CD8-positive, alpha-beta memory T cell (primary cell): ENCODE measurements around the gene PTBP2. TPM values are rescaled to one million over a fixed set of nuclear protein-coding genes. Genes with fewer than 3 reads are reported as not detected.

Experiments used
- CTCF ChIA-PET: fragments of 350-600 bp; sonication (Branson Sonifier 250); formaldehyde crosslinking; loops from one replicate; lab custom pipeline; 2021; ENCODE audit warnings: antibody characterized with exemption; lab: Charles Lee
- POLR2A ChIA-PET: fragments of 350-600 bp; sonication (Branson Sonifier 250); formaldehyde crosslinking; loops from one replicate; lab custom pipeline; 2021; ENCODE audit warnings: antibody characterized with exemption; lab: Charles Lee
- DNase-seq, 5 donors: peaks; one replicate each; pipeline versions ENCODE4 v3.0.0 to v3.0.0-alpha.2; 2020 to 2022; ENCODE audit warnings: mixed read lengths in 1 of 5
- H3K27ac ChIP-seq: one replicate; pipeline ENCODE4 v1.7.0; 2013; ENCODE audit warnings: low read depth, mild to moderate bottlenecking, low read length, moderate library complexity
- H3K27me3 ChIP-seq: 2 replicates; pipeline ENCODE4 v1.7.0; 2013; ENCODE audit warnings: low read length, mild to moderate bottlenecking; ENCODE audit not compliant: insufficient read depth, poor library complexity, severe bottlenecking
- H3K36me3 ChIP-seq: 2 replicates; pipeline ENCODE4 v1.7.0; 2013; ENCODE audit warnings: mild to moderate bottlenecking, low read length, moderate library complexity; ENCODE audit not compliant: insufficient read depth
- H3K4me1 ChIP-seq: 2 replicates; pipeline ENCODE4 v1.7.0; 2013; ENCODE audit warnings: mild to moderate bottlenecking, low read length, moderate library complexity; ENCODE audit not compliant: insufficient read depth
- H3K4me3 ChIP-seq: 2 replicates; pipeline ENCODE4 v1.7.0; 2013; ENCODE audit warnings: mild to moderate bottlenecking, low read length
- H3K9me3 ChIP-seq: 2 replicates; pipeline ENCODE4 v1.7.0; 2013; ENCODE audit warnings: mild to moderate bottlenecking, low read length
- H3K27ac Mint-ChIP-seq, 8 donors: one replicate each; pipeline ENCODE4 v1.8.0; 2020 to 2021; ENCODE audit warnings: mixed read lengths in 8 of 8, mild to moderate bottlenecking in 6 of 8, inconsistent platforms in 3 of 8, moderate library complexity in 3 of 8
- H3K27me3 Mint-ChIP-seq, 2 donors: one replicate each; pipeline ENCODE4 v1.8.0; 2020 to 2021; ENCODE audit warnings: mixed read lengths in 2 of 2, mild to moderate bottlenecking in 1 of 2, moderate library complexity in 1 of 2
- H3K36me3 Mint-ChIP-seq, 3 donors: one replicate each; pipeline ENCODE4 v1.8.0; 2020 to 2021; ENCODE audit warnings: mixed read lengths in 3 of 3, inconsistent platforms in 1 of 3, mild to moderate bottlenecking in 1 of 3
- H3K4me1 Mint-ChIP-seq, 3 donors: one replicate each; pipeline ENCODE4 v1.8.0; 2020 to 2021; ENCODE audit warnings: mixed read lengths in 3 of 3, inconsistent platforms in 1 of 3, mild to moderate bottlenecking in 1 of 3
- H3K4me3 Mint-ChIP-seq, 7 donors: one replicate each; pipeline ENCODE4 v1.8.0; 2020 to 2021; ENCODE audit warnings: mixed read lengths in 7 of 7, mild to moderate bottlenecking in 6 of 7, moderate library complexity in 4 of 7, inconsistent platforms in 2 of 7
- H3K9me3 Mint-ChIP-seq, 5 donors: one replicate each; pipeline ENCODE4 v1.8.0; 2020 to 2022; ENCODE audit warnings: mixed read lengths in 5 of 5, mild to moderate bottlenecking in 3 of 5, moderate library complexity in 2 of 5, inconsistent platforms in 1 of 5
- polyA plus RNA-seq: library from polyadenylated mRNA; unstranded; fragments of 300-500 nt; fragmentation: Illumina TruSeq; gene quantifications from one replicate; pipeline ENCODE4 v1.2.3, GENCODE V29; 2021
- total RNA-seq, 2 experiments: library from RNA; stranded (reverse); gene quantifications; one replicate each; pipeline ENCODE4 v1.2.3, GENCODE V29; 2021

The PTBP2 gene
- total and polyA plus RNA-seq, 3 experiments from 2014 or later = 4.0 to 12.0 (median 9.4) TPM

GRCh38 chr1:96825950-96826576 lies 104.5 kb downstream of the PTBP2 start:
- Mint-ChIP-seq H3K4me1 (no peaks in the 10 kb centered on the region), H3K4me3 (no peak overlapping the region), H3K27me3 (no peaks in the 10 kb centered on the region), H3K27ac (peak overlapping the region in 1 of 8 donors; percentile 18), H3K9me3 (no peaks in the 10 kb centered on the region), H3K36me3 (peaks cover 0 to 10% (median 0%) of the 10 kb centered on the region in 3 donors)
- H3K4me1 ChIP-seq = no peaks in the 10 kb centered on the region
- no peaks in the 10 kb centered on the region for H3K36me3 ChIP-seq
- no peak for DNase-seq
- H3K27me3 ChIP-seq = no peaks in the 10 kb centered on the region
- ChIA-PET CTCF (no interaction called here), POLR2A (no interaction called here)
- no peaks in the 10 kb centered on the region for H3K9me3 ChIP-seq
- H3K27ac ChIP-seq = no peak overlapping the region
- no peak overlapping the region for H3K4me3 ChIP-seq

GRCh38 chr1:96833376-96833775 lies 111.8 kb downstream of the PTBP2 start:
- Mint-ChIP-seq H3K4me3 (no peak overlapping the region), H3K27ac (peak overlapping the region in 2 of 8 donors; percentile 7 to 31), H3K36me3 (no peaks in the 10 kb centered on the region), H3K27me3 (no peaks in the 10 kb centered on the region), H3K4me1 (no peaks in the 10 kb centered on the region), H3K9me3 (no peaks in the 10 kb centered on the region)
- Histone ChIP-seq H3K27me3 (no peaks in the 10 kb centered on the region), H3K36me3 (no peaks in the 10 kb centered on the region), H3K4me1 (no peaks in the 10 kb centered on the region), H3K9me3 (no peaks in the 10 kb centered on the region), H3K27ac (no peak overlapping the region), H3K4me3 (no peak overlapping the region)
- DNase-seq = no peak
- ChIA-PET CTCF (no interaction called here), POLR2A (no interaction called here)

GRCh38 chr1:96834986-96835385 lies 113.4 kb downstream of the PTBP2 start:
- ChIA-PET CTCF (no interaction called here), POLR2A (no interaction called here)
- Histone ChIP-seq H3K4me3 (no peak overlapping the region), H3K9me3 (no peaks in the 10 kb centered on the region), H3K27me3 (no peaks in the 10 kb centered on the region), H3K4me1 (no peaks in the 10 kb centered on the region), H3K27ac (no peak overlapping the region), H3K36me3 (no peaks in the 10 kb centered on the region)
- no peak overlapping the region for H3K4me3 Mint-ChIP-seq
- H3K27me3 Mint-ChIP-seq = no peaks in the 10 kb centered on the region
- H3K36me3 Mint-ChIP-seq = no peaks in the 10 kb centered on the region
- no peaks in the 10 kb centered on the region for H3K9me3 Mint-ChIP-seq
- H3K27ac Mint-ChIP-seq = no peak overlapping the region
- no peak for DNase-seq
- no peaks in the 10 kb centered on the region for H3K4me1 Mint-ChIP-seq

DNA sequence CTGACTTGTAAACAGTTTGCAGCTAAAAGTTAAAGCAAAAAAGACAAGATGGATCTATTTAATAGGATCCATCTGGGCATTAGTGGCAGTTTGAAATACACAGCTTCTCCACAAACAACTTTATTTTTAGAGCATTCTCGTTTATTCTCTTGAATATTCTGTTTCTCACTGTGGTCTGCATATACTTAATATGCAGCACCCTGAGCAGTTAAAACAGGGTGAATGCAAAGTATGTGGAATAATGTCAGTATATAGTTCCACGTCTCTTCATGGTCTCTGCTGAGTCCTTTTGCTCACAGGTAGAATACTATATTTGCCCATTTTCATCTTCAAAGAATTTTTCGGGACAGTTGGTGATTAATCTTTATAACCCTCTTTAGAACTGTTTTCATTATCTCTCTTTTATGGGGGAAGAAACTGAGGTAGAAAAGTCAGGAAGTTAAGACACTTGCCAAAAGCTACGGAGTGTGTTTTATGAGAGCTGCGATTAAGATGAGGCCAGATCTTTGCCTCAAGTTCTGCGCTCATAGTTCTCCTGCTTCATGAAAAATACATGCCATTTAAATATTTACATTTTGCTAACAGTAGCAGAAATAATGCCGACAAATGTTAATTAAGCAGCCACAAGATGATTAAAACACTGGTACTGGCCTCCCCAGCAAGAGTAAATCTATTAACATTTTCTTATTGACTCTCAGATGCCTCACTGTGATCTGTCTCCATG lies 115.6 kb downstream of the PTBP2 start:
- Histone ChIP-seq H3K4me1 (no peaks in the 10 kb centered on the region), H3K36me3 (no peaks in the 10 kb centered on the region), H3K9me3 (no peaks in the 10 kb centered on the region), H3K4me3 (no peak overlapping the region), H3K27me3 (no peaks in the 10 kb centered on the region), H3K27ac (no peak overlapping the region)
- H3K27ac Mint-ChIP-seq = no peak overlapping the region
- no peak overlapping the region for H3K4me3 Mint-ChIP-seq
- no peaks in the 10 kb centered on the region for H3K9me3 Mint-ChIP-seq
- DNase-seq = no peak
- CTCF ChIA-PET = interaction anchor here (0.9 kb wide), 1 partner anchor 1211 kb away, joined by 3 read pairs; no protein-coding TSS in a partner anchor
- POLR2A ChIA-PET = no interaction called here
- H3K27me3 Mint-ChIP-seq = no peaks in the 10 kb centered on the region
- H3K4me1 Mint-ChIP-seq = no peaks in the 10 kb centered on the region
- no peaks in the 10 kb centered on the region for H3K36me3 Mint-ChIP-seq

- Histone ChIP-seq H3K4me3 (no peak overlapping the region), H3K27ac (no peak overlapping the region), H3K9me3 (no peaks in the 10 kb centered on the region), H3K27me3 (no peaks in the 10 kb centered on the region), H3K36me3 (no peaks in the 10 kb centered on the region), H3K4me1 (no peaks in the 10 kb centered on the region)
- CTCF ChIA-PET = no interaction called here
- Mint-ChIP-seq H3K4me1 (no peaks in the 10 kb centered on the region), H3K27ac (no peak overlapping the region), H3K36me3 (no peaks in the 10 kb centered on the region), H3K4me3 (no peak overlapping the region), H3K9me3 (no peaks in the 10 kb centered on the region), H3K27me3 (no peaks in the 10 kb centered on the region)
- POLR2A ChIA-PET = no interaction called here
- no peak for DNase-seq
Observed at GRCh38 chr1:96837781-96838216, 116.2 kb downstream of the PTBP2 start.

GRCh38 chr1:96840396-96840795 lies 118.8 kb downstream of the PTBP2 start:
- H3K36me3 ChIP-seq = no peaks in the 10 kb centered on the region
- no peaks in the 10 kb centered on the region for H3K27me3 ChIP-seq
- H3K27ac Mint-ChIP-seq = no peak overlapping the region
- H3K9me3 Mint-ChIP-seq = no peaks in the 10 kb centered on the region
- DNase-seq = no peak
- POLR2A ChIA-PET = no interaction called here
- no peak overlapping the region for H3K4me3 Mint-ChIP-seq
- no peaks in the 10 kb centered on the region for H3K36me3 Mint-ChIP-seq
- H3K4me1 Mint-ChIP-seq = no peaks in the 10 kb centered on the region
- no peak overlapping the region for H3K4me3 ChIP-seq
- H3K27ac ChIP-seq = no peak overlapping the region
- H3K4me1 ChIP-seq = no peaks in the 10 kb centered on the region
- CTCF ChIA-PET = no interaction called here
- H3K27me3 Mint-ChIP-seq = no peaks in the 10 kb centered on the region
- H3K9me3 ChIP-seq = no peaks in the 10 kb centered on the region

DNA sequence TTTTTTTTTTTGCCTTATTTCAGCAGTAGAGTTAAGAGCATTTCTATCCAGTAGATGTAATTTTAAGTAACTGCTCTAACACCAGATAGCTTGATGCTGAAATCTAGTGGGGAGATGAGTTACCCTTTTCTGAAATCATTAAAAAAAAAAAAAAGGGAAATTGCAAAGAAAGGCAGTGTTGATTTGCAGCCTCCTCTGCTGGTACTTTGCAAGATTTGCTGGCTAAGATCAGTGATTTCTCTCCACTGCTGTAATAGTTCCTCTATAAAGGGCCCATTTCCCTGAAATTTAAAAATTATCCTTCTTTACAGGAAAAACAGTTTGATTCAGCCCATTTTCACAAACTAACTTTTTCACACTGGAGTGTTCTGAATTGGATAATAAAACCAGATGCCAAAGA lies 120.6 kb downstream of the PTBP2 start:
- Mint-ChIP-seq H3K27ac (no peak overlapping the region), H3K4me3 (no peak overlapping the region), H3K9me3 (no peaks in the 10 kb centered on the region), H3K27me3 (peaks cover 0 to 2% of the 10 kb centered on the region in 2 donors), H3K36me3 (no peaks in the 10 kb centered on the region), H3K4me1 (no peaks in the 10 kb centered on the region)
- no peak for DNase-seq
- no peaks in the 10 kb centered on the region for H3K4me1 ChIP-seq
- H3K27me3 ChIP-seq = no peaks in the 10 kb centered on the region
- CTCF ChIA-PET = no interaction called here
- no peaks in the 10 kb centered on the region for H3K36me3 ChIP-seq
- no peak overlapping the region for H3K27ac ChIP-seq
- POLR2A ChIA-PET = no interaction called here
- H3K4me3 ChIP-seq = no peak overlapping the region
- no peaks in the 10 kb centered on the region for H3K9me3 ChIP-seq

- ChIA-PET POLR2A (no interaction called here), CTCF (no interaction called here)
- Histone ChIP-seq H3K27ac (no peak overlapping the region), H3K36me3 (no peaks in the 10 kb centered on the region), H3K27me3 (no peaks in the 10 kb centered on the region), H3K4me1 (no peaks in the 10 kb centered on the region), H3K4me3 (no peak overlapping the region), H3K9me3 (no peaks in the 10 kb centered on the region)
- peaks cover 0 to 2% of the 10 kb centered on the region in 2 donors for H3K27me3 Mint-ChIP-seq
- no peaks in the 10 kb centered on the region for H3K36me3 Mint-ChIP-seq
- no peaks in the 10 kb centered on the region for H3K9me3 Mint-ChIP-seq
- H3K4me1 Mint-ChIP-seq = no peaks in the 10 kb centered on the region
- H3K27ac Mint-ChIP-seq = no peak overlapping the region
- no peak for DNase-seq
- H3K4me3 Mint-ChIP-seq = no peak overlapping the region
Observed at GRCh38 chr1:96843196-96843595, 121.6 kb downstream of the PTBP2 start.
